HG02571 (cell line): ENCODE measurements around the gene CLTC.
"Not testable (repeated sequence)": the region's sequence is repeated elsewhere in the genome, so short reads cannot be mapped to it uniquely, and the experiment has no call there.

Source experiments
- ATAC-seq: cut with Tn5 transposase; IDR thresholded peaks from one replicate; pipeline ENCODE4 v1.9.1; 2021; ENCODE audit warnings: mild to moderate bottlenecking, moderate library complexity; ENCODE audit not compliant: unreplicated experiment

CLTC gene

GRCh38 chr17:59633658-59634359 lies 14.1 kb downstream of the CLTC start:
- no peak for ATAC-seq

GRCh38 chr17:59634632-59635541 lies 15.2 kb downstream of the CLTC start:
- no peak for ATAC-seq

DNA sequence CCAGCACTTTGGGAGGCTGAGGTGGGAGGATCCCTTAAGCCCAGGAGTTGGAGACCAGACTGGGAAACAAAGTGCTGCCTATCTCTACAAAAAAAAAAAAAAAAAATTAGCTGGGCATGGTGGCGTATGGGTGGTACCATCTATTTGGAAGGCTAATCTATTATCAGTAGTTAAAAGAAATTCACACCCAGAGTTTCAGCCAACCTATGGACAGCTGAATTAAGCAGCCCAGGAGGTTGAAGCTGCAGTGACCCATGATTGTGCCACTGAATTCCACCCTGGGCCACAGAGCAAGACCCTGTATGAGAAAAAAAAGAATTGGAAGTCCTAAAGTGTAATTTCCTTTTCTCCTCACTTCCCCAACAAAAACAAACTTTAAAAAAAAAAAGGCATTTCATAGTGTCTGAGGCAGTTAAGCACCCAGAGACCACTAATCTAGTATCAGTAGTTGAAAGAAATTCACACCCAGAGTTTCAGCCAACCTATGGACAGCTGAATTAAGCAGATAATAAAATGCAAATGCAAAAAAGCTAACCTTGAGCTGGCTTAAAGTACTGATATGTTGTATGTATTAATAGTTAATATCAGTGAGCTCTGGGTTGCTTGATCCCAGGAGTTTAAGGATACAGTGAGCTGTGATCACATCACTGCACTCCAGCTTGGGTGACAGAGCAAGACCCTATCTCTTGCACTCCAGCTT lies 18.1 kb downstream of the CLTC start:
- no peak for ATAC-seq

GRCh38 chr17:59638553-59638952 lies 18.9 kb downstream of the CLTC start:
- no peak for ATAC-seq

GRCh38 chr17:59641799-59642484 lies 22.2 kb downstream of the CLTC start:
- ATAC-seq, result peak; percentile 89

DNA sequence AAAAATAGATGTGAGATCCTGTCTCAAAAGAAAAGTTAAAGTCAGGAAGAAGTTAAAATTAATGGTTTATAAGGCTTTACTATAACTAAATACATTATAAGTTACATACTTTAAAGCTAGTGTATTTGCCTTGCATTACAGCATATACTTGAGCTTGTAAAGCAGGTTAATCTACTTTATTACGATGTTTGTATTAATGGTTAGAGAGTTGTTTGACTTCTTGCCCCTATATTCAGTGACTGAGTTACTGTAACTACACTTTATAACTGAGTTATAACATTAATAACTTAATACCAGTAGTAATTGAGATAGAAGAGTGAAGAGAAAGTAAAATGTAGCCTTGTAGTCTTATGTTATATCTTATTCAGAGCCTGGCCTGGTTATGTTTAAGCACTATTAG lies 22.9 kb downstream of the CLTC start:
- ATAC-seq, result no peak

DNA sequence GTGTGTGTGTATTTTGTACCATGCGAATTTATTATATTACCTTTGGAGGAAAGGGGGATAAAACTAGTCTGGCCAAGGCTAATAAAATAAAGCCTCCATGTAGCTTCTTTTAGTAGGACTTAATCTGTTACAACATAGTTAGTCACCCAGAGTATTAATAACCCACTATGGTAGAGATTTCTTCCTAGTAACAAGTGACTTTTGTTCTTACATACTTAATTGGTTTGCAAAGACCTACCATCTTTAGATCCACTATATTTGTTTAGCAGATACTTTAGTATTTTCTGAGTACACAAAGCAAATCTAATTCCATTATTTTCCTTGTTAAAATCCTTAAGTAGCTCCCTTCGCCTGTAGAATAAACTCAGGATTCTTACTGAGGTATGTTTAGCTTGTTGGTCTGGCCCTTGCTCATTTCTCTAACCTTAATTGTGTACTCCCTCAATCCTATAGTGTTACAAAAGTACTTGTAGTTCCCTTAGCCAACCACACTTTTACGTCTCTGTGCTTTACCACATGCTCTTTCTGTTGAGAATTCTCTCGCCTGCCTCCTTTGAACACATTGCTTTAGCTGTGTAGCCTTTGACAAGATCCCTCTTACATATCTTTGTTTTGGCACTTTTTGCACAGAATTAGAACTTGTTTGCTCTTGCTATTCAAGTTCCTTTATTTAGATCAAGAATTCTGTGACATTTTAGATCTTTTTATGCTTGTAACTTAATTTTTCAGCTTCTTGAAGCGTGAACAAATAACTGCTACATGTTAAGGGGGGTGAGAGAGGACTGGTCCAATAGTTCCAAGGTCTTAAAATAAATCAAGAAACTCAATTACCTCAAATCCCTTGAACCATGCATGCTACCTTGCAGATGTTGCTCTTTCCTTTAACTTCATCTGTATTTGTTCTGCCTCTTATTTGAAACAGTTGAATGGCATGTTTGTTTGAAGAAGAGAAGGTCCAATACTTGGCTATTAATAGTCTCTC lies 23.8 kb downstream of the CLTC start:
- no peak for ATAC-seq

DNA sequence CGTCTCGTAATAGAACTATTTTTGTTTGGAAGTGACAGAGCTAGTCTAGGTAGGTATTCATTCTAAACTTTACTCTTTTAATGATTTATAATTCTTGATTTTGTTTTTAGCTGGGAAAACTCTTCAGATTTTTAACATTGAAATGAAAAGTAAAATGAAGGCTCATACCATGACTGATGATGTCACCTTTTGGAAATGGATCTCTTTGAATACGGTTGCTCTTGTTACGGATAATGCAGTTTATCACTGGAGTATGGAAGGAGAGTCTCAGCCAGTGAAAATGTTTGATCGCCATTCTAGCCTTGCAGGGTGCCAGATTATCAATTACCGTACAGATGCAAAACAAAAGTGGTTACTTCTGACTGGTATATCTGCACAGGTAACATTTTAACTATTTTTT lies 27.6 kb downstream of the CLTC start:
- ATAC-seq, result no peak

DNA sequence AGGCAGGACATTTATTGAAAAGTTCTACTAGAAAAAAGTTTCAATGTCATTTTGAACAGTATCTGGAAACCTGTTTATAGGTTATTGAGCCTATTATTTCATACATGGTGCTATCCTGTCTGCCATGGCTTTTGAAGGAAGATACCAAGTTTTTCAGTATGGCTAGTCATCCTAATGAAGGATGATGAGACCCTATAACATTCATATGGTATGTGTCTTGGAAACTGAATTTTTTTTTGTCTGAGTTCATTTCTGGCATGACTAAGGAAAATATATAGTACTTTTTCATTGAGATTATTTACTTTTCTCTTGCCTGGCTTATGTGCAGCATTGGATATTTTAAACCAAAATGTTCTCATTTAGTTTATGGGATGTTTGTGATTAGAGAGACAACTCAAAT lies 30.2 kb downstream of the CLTC start:
- ATAC-seq, result no peak

GRCh38 chr17:59650642-59651041 lies 30.9 kb downstream of the CLTC start:
- no peak for ATAC-seq

DNA sequence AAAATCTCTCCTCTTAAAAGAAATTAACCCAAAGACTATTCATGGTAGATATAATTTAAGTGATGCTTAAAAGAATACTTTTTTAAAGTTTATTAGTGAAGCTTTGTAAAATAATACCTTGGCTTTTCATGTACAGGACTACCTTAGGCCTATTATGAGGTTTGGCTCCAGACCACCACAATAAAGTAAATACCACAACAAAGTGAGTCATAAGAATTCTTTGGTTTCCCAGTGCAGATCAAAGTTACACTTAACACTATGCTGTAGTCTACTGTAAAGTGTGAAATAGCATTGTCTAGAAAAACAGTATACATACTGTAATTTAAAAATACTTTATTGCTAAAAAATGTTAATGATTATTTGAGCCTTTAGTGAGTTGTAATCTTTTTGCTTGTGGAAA lies 31.7 kb downstream of the CLTC start:
- ATAC-seq, result no peak

DNA sequence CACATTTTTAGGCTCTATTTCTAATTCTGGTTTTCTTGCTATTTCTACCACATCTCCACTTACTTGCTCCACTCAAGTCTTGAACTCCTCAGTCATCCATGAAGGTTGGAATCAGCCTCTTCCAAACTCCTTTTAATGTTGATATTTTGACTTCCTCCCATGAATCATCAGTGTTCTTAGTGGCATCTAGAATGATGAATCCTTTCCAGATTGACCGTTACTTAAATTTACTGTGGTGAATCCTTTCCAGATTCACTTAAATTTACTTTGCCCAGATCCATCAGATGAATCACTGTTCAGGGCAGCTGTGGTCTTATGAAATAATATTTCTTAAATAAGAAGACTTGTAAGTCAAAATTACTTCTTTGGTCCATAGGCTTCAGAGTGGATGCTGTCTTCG lies 32.4 kb downstream of the CLTC start:
- no peak for ATAC-seq

- ATAC-seq, result not testable (repeated sequence)
Observed at GRCh38 chr17:59656624-59657023, 36.9 kb downstream of the CLTC start.

DNA sequence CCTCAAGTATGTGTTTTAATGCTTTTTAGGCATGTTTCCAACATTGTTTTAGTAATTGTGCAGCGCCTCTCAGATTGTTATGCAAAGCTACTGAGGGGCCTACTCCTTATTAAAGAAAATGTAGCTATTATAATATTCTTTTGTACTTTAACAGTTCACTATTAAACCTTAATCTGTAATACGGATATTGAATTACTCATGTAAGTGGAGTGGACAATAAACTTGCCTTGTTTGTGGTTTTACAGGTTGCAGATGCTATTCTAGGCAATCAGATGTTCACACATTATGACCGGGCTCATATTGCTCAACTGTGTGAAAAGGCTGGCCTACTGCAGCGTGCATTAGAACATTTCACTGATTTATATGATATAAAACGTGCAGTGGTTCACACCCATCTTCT lies 46.5 kb downstream of the CLTC start:
- no peak for ATAC-seq

GRCh38 chr17:59668816-59669215 lies 49.1 kb downstream of the CLTC start:
- no peak for ATAC-seq

- ATAC-seq, result no peak
Observed at GRCh38 chr17:59669411-59669810, 49.7 kb downstream of the CLTC start.

DNA sequence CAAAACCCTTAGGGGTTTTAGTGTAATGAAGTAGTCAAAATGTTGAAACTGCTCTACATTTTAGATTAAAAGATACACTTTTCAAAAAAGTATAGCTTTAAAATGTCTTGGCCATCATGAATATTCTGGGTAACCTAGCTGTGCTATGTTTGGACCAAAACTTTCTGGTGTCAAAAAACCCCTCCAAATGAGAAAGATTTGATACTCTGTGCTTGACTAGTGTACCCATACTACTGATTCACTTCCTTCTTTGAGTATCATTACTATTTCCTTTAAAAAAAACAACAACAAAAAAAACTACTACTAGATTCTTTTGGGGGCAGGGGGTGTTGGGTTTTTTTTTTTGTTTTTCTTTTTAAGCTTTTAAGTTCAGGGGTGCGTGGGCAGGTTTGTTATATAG lies 50.2 kb downstream of the CLTC start:
- ATAC-seq, result no peak

- ATAC-seq, result no peak
Observed at GRCh38 chr17:59671386-59671785, 51.7 kb downstream of the CLTC start.

- no peak for ATAC-seq
Observed at GRCh38 chr17:59675231-59675630, 55.5 kb downstream of the CLTC start.

DNA sequence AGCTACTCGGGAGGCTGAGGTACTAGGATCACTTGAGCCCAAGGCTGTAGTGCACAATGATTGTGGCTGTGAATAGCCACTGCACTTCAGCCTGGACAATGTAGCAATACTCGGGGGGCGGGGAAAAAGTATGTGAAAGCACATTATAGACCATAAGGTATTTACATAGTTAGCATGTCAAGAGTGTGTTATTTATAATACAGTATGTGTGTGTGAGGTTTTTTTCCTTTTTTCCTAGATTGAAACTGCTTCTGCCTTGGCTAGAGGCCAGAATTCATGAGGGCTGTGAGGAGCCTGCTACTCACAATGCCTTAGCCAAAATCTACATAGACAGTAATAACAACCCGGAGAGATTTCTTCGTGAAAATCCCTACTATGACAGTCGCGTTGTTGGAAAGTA lies 57.0 kb downstream of the CLTC start:
- no peak for ATAC-seq
